Natural killer cell (primary cell): ENCODE results near the gene HHAT. TPM values are rescaled to one million over a fixed set of nuclear protein-coding genes. Genes with fewer than 3 reads are reported as not detected.

Source experiments
- ATAC-seq, 3 donors: fragments of 150-1000 bp in 2 of 3; fragments of 200-7000 bp in 1 of 3; cut with Tn5 transposase; 1 replicate in 1 of 3; 2 replicates in 2 of 3; pipeline ENCODE4 v1.10.0; 2021; ENCODE audit warnings: mild to moderate bottlenecking in 2 of 3, moderate library complexity in 2 of 3
- DNase-seq, 2 donors: peaks; one replicate each; pipeline versions ENCODE4 v3.0.0 to v3.0.0-alpha.2; 2013 to 2021; ENCODE audit warnings: mixed read lengths in 1 of 2
- H3K27ac ChIP-seq: one replicate; pipeline ENCODE4 v1.5.1; 2013; ENCODE audit warnings: mild to moderate bottlenecking, low read length
- H3K27me3 ChIP-seq: one replicate; pipeline ENCODE4 v1.6.1; 2013; ENCODE audit warnings: low read length; ENCODE audit not compliant: control insufficient read depth, insufficient read depth
- H3K36me3 ChIP-seq: one replicate; pipeline ENCODE4 v1.6.1; 2013; ENCODE audit warnings: low read length; ENCODE audit not compliant: control insufficient read depth, insufficient read depth
- H3K4me1 ChIP-seq: one replicate; pipeline ENCODE4 v1.6.1; 2013; ENCODE audit warnings: low read length; ENCODE audit not compliant: control insufficient read depth, insufficient read depth
- H3K4me3 ChIP-seq: one replicate; pipeline ENCODE4 v1.5.1; 2013; ENCODE audit warnings: low read length
- H3K9me3 ChIP-seq: one replicate; pipeline ENCODE4 v1.6.1; 2013; ENCODE audit warnings: low read length; ENCODE audit not compliant: control insufficient read depth, insufficient read depth
- H3K27ac Mint-ChIP-seq, 2 donors: one replicate each; pipeline ENCODE4 v1.8.0; 2022; ENCODE audit warnings: mild to moderate bottlenecking in 2 of 2, mixed read lengths in 2 of 2, moderate library complexity in 1 of 2
- H3K27me3 Mint-ChIP-seq, 2 donors: one replicate each; pipeline ENCODE4 v1.8.0; 2022; ENCODE audit warnings: low read depth in 2 of 2, mixed read lengths in 2 of 2
- H3K36me3 Mint-ChIP-seq: one replicate; pipeline ENCODE4 v1.8.0; 2022; ENCODE audit warnings: mixed read lengths
- H3K4me1 Mint-ChIP-seq, 2 donors: one replicate each; pipeline ENCODE4 v1.8.0; 2022; ENCODE audit warnings: mixed read lengths in 2 of 2
- H3K4me3 Mint-ChIP-seq: one replicate; pipeline ENCODE4 v1.8.0; 2022; ENCODE audit warnings: mild to moderate bottlenecking, moderate library complexity, mixed read lengths
- H3K9me3 Mint-ChIP-seq, 2 donors: one replicate each; pipeline ENCODE4 v1.8.0; 2022; ENCODE audit warnings: mixed read lengths in 2 of 2
- WGBS: methylation state at CpG from one replicate; pipeline ENCODE4 v1.1.7; 2013; ENCODE audit warnings: missing lambda C conversion rate; ENCODE audit not compliant: insufficient coverage; 5-methylcytosine and 5-hydroxymethylcytosine counted together
- intact Hi-C: fragments of 100-400 bp; cut with micrococcal nuclease; formaldehyde crosslinking; loops from one replicate; pipeline ENCODE4 v1.14.2; 2022
- total RNA-seq, 4 donors: library from RNA; stranded (reverse); fragments of 120-200 nt in 1 of 4; gene quantifications; one replicate each; pipeline versions ENCODE4 v1.2.3 to v1.2.4, GENCODE V29; 2013 to 2022
- TF ChIP-seq, protein P1 (sequence below): fragments of 200-600 bp; IDR thresholded peaks from one replicate; pipeline ENCODE4 v1.8.0; 2022; ENCODE audit warnings: antibody characterized with exemption

Gene HHAT
- total RNA-seq, 3 donors from 2014 or later (not counting 1 experiment from before 2014, with no cell fraction given) = 0.79 to 1.1 (median 0.82) TPM

DNA sequence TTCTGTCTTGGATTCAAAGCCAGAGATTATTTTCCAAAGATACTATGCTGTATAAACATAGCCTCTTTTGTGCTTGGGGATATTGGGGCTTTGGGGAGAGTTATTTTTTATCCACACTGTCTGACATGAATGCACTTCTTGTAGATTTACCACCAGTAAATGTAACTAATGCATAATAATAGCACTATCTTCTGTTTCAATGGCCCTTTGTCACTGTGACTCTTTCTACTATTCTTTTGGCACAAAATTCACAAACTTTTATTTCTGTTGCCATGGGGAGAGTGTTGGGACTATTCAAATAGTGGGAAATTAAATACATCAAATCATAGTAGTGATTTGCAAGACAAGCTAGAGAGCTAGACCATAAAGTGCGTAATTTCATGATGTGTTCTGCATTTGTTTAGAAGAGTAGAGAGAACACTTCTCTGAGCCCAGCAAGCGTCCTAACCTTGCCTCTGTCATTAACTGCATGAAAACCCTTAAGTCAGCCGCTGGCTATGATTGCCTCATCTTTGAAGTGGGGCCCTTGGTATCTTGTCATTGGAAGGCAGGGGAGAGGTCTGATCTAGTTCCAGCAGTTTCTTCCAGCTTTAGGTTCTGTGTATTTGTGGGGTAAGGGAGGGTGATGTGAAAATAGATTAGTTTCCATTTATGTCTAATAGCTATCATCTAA is 154.4 kb downstream of the HHAT start:
- no peak overlapping the region for H3K27ac ChIP-seq
- no peaks in the 10 kb centered on the region for H3K4me1 ChIP-seq
- H3K27ac Mint-ChIP-seq = no peak overlapping the region
- H3K4me3 Mint-ChIP-seq = no peak overlapping the region
- no peaks in the 10 kb centered on the region for H3K4me1 Mint-ChIP-seq
- no peak overlapping the region for H3K4me3 ChIP-seq
- WGBS = 93% methylated on average over 3 of the region's 3 CpGs
- no peaks in the 10 kb centered on the region for H3K9me3 ChIP-seq
- intact Hi-C loops = no loop called here
- no peaks in the 10 kb centered on the region for H3K9me3 Mint-ChIP-seq
- TF ChIP-seq, protein P1, sequence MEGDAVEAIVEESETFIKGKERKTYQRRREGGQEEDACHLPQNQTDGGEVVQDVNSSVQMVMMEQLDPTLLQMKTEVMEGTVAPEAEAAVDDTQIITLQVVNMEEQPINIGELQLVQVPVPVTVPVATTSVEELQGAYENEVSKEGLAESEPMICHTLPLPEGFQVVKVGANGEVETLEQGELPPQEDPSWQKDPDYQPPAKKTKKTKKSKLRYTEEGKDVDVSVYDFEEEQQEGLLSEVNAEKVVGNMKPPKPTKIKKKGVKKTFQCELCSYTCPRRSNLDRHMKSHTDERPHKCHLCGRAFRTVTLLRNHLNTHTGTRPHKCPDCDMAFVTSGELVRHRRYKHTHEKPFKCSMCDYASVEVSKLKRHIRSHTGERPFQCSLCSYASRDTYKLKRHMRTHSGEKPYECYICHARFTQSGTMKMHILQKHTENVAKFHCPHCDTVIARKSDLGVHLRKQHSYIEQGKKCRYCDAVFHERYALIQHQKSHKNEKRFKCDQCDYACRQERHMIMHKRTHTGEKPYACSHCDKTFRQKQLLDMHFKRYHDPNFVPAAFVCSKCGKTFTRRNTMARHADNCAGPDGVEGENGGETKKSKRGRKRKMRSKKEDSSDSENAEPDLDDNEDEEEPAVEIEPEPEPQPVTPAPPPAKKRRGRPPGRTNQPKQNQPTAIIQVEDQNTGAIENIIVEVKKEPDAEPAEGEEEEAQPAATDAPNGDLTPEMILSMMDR = no peak
- no peak for DNase-seq
- ATAC-seq = no peak
- no peaks in the 10 kb centered on the region for H3K27me3 ChIP-seq
- H3K36me3 Mint-ChIP-seq = no peaks in the 10 kb centered on the region
- peaks cover under 1 to 4% of the 10 kb centered on the region in 2 donors for H3K27me3 Mint-ChIP-seq
- no peaks in the 10 kb centered on the region for H3K36me3 ChIP-seq

DNA sequence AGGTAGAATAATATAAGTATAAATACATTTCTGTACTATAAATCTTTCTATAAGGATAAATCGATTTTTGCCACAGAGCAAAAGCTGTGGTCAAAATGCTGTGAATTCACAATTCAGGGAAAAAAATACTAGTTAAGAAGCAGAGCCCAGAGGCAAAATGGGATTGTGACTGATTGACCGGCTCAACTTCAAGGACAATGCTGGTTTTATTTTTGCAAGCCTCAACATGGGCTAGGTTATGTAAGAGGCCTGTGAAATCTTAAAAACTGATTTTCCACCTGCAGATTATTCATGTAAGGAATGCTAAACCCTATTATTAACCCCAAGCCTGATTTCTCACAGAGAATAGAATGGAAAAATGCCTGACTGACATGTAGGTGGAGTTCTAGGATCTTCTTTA is 155.1 kb downstream of the HHAT start:
- intact Hi-C loops = no loop called here
- H3K27me3 Mint-ChIP-seq = peaks cover 3 to 8% of the 10 kb centered on the region in 2 donors
- Histone ChIP-seq H3K9me3 (no peaks in the 10 kb centered on the region), H3K4me1 (no peaks in the 10 kb centered on the region), H3K4me3 (no peak overlapping the region), H3K27me3 (no peaks in the 10 kb centered on the region), H3K36me3 (no peaks in the 10 kb centered on the region), H3K27ac (no peak overlapping the region)
- TF ChIP-seq, protein P1 = no peak
- no peaks in the 10 kb centered on the region for H3K4me1 Mint-ChIP-seq
- H3K27ac Mint-ChIP-seq = no peak overlapping the region
- ATAC-seq = no peak
- no peaks in the 10 kb centered on the region for H3K36me3 Mint-ChIP-seq
- no peaks in the 10 kb centered on the region for H3K9me3 Mint-ChIP-seq
- 86% methylated on average over 2 of the region's 2 CpGs for WGBS
- no peak overlapping the region for H3K4me3 Mint-ChIP-seq
- DNase-seq = no peak

DNA sequence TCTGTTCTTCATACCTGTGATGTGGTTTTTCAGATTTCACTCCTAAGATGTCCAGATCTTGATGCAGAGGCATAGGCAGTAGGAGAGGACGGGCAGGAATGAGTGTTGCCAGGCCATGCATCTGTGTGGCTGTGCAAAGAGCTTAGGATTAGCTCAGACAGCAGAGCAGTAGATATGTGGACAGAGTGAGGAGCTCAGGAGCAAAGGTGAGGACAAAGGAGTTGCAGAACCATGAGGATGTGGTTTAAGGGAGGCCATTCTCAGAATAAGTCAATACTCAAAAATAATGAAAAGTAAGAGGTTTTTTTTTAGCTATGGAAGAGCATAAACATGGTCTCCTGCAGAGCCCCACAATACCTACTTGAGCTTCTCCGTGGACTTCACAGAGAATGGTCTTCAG is 158.3 kb downstream of the HHAT start:
- Mint-ChIP-seq H3K36me3 (no peaks in the 10 kb centered on the region), H3K27ac (no peak overlapping the region), H3K27me3 (peaks cover 3 to 8% of the 10 kb centered on the region in 2 donors), H3K9me3 (peaks cover 0 to 1% of the 10 kb centered on the region in 2 donors), H3K4me1 (no peaks in the 10 kb centered on the region), H3K4me3 (no peak overlapping the region)
- Histone ChIP-seq H3K4me1 (no peaks in the 10 kb centered on the region), H3K27ac (no peak overlapping the region), H3K4me3 (no peak overlapping the region), H3K27me3 (no peaks in the 10 kb centered on the region), H3K36me3 (no peaks in the 10 kb centered on the region), H3K9me3 (no peaks in the 10 kb centered on the region)
- DNase-seq (no peak), ATAC-seq (no peak)
- WGBS = 83% methylated on average over 2 of the region's 2 CpGs
- TF ChIP-seq, protein P1 = no peak
- intact Hi-C loops = no loop called here

DNA sequence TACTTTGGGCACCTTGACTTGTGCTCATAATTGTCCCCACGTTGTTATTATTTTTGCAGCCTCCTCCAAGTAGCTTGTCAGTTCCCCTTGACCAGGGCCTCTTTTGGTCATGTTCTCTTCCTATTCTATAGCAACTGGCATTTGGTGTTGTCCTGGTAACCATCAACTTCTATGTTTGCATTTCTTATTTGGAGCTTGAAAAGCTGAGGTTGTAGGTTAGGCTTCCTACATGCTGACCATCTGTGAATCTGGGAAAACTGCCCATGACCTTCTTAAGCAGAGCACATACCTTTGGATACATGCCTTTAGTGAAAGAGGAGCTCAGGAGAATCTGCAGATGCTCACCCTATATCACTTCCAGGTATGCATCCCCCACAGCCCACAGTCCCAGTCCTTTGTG is 160.8 kb downstream of the HHAT start:
- DNase-seq = no peak
- Histone ChIP-seq H3K27ac (no peak overlapping the region), H3K36me3 (no peaks in the 10 kb centered on the region), H3K9me3 (no peaks in the 10 kb centered on the region), H3K27me3 (no peaks in the 10 kb centered on the region), H3K4me3 (no peak overlapping the region), H3K4me1 (no peaks in the 10 kb centered on the region)
- intact Hi-C loops = no loop called here
- no peak overlapping the region for H3K4me3 Mint-ChIP-seq
- WGBS = 100% methylated on average over 1 of the region's 1 CpG
- peaks cover 8 to 14% of the 10 kb centered on the region in 2 donors for H3K27me3 Mint-ChIP-seq
- ATAC-seq = no peak
- no peak overlapping the region for H3K27ac Mint-ChIP-seq
- H3K36me3 Mint-ChIP-seq = no peaks in the 10 kb centered on the region
- no peaks in the 10 kb centered on the region for H3K4me1 Mint-ChIP-seq
- TF ChIP-seq, protein P1 = no peak
- H3K9me3 Mint-ChIP-seq = peaks cover 0 to 3% of the 10 kb centered on the region in 2 donors
